22Rv1 (cell line): ENCODE data around the gene NPIPA2.
"Not testable (repeated sequence)": the region's sequence is repeated elsewhere in the genome, so short reads cannot be mapped to it uniquely, and the experiment has no call there.

ENCODE experiments used
- CTCF ChIP-seq: fragments of 450-650 bp; IDR thresholded peaks from 2 replicates; pipeline ENCODE4 v1.5.1; 2017; ENCODE audit warnings: mild to moderate bottlenecking
- ZFX ChIP-seq: fragments of 450-650 bp; IDR thresholded peaks from 2 replicates; pipeline ENCODE4 v1.6.1; 2017; ENCODE audit warnings: antibody characterized with exemption, borderline replicate concordance

- not testable (repeated sequence) for TF ChIP-seq CTCF, ZFX
These were observed 55.2 kb downstream of the NPIPA2 start for GRCh38 chr16:14797558-14797957.
